ENCODE measurements around the gene CARD9. TPM values are rescaled to one million over a fixed set of nuclear protein-coding genes. Genes with fewer than 3 reads are reported as not detected.

Gene CARD9
- total RNA-seq, 1 donor from 2014 or later: 1.6 TPM

DNA sequence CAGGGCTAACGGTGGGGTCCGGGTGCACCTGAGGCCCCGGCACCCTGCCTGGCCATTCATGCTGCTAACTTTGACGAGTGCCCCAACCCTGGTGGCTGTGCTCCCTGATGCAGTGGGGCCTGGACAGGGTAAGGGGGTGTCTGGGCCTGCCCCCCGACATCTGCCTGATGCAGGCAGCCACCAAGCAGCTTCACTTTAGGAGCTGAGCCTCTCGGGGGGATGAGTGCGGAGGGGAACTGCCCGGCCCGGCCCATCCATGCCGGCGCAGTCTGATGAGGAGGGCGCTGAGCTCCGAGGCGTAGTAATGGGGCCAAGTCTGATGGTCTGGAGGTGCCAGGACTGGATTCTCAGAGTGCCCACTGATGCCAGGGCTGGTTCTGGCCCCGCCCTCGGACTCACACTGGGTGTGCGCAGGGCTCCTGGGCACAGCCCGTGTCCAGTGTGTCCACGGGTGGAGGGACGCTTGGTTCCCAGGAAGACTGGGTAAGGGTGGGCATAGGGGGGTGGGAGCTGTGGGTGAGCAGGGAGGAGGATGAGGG, 26.5 kb downstream of the CARD9 start:
- no peak for DNase-seq (ENCODE audit: low spot score, unreplicated experiment)
- Mint-ChIP-seq H3K36me3 (ENCODE audit: insufficient read depth) (no peaks in the 10 kb centered on the region), H3K27ac (no peak overlapping the region), H3K4me3 (ENCODE audit: low read depth) (no peak overlapping the region), H3K4me1 (ENCODE audit: low read depth) (peaks cover 3% of the 10 kb centered on the region), H3K9me3 (ENCODE audit: low read depth) (no peaks in the 10 kb centered on the region), H3K27me3 (no peaks in the 10 kb centered on the region)
- TF ChIP-seq, protein P1, sequence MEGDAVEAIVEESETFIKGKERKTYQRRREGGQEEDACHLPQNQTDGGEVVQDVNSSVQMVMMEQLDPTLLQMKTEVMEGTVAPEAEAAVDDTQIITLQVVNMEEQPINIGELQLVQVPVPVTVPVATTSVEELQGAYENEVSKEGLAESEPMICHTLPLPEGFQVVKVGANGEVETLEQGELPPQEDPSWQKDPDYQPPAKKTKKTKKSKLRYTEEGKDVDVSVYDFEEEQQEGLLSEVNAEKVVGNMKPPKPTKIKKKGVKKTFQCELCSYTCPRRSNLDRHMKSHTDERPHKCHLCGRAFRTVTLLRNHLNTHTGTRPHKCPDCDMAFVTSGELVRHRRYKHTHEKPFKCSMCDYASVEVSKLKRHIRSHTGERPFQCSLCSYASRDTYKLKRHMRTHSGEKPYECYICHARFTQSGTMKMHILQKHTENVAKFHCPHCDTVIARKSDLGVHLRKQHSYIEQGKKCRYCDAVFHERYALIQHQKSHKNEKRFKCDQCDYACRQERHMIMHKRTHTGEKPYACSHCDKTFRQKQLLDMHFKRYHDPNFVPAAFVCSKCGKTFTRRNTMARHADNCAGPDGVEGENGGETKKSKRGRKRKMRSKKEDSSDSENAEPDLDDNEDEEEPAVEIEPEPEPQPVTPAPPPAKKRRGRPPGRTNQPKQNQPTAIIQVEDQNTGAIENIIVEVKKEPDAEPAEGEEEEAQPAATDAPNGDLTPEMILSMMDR (IDR thresholded peaks at IDR 0.05; ENCODE audit: unreplicated experiment): no peak

DNA sequence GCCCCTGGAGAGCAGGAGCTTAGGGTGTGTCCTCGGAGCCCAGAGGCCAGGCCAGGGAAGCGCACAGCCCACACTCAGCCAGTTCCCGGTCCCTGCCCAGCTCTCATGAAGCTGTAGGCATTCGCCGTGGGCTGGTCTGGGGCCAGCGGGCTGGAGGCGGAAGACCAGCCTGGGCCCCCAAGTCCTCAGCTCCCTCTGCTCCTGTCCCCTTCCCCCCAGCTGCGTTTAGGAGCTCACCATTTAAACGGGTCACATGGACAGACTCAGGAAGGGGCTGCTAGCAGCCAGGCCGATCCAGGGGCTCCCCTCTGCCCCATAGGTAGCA, 27.4 kb downstream of the CARD9 start:
- H3K36me3 Mint-ChIP-seq (ENCODE audit: insufficient read depth): no peaks in the 10 kb centered on the region
- H3K27me3 Mint-ChIP-seq: no peaks in the 10 kb centered on the region
- H3K4me1 Mint-ChIP-seq (ENCODE audit: low read depth): peaks cover 3% of the 10 kb centered on the region
- H3K27ac Mint-ChIP-seq: no peak overlapping the region
- TF ChIP-seq, protein P1 (IDR thresholded peaks at IDR 0.05; ENCODE audit: unreplicated experiment): no peak
- H3K4me3 Mint-ChIP-seq (ENCODE audit: low read depth): no peak overlapping the region
- no peaks in the 10 kb centered on the region for H3K9me3 Mint-ChIP-seq (ENCODE audit: low read depth)
- DNase-seq (ENCODE audit: low spot score, unreplicated experiment): no peak

DNA sequence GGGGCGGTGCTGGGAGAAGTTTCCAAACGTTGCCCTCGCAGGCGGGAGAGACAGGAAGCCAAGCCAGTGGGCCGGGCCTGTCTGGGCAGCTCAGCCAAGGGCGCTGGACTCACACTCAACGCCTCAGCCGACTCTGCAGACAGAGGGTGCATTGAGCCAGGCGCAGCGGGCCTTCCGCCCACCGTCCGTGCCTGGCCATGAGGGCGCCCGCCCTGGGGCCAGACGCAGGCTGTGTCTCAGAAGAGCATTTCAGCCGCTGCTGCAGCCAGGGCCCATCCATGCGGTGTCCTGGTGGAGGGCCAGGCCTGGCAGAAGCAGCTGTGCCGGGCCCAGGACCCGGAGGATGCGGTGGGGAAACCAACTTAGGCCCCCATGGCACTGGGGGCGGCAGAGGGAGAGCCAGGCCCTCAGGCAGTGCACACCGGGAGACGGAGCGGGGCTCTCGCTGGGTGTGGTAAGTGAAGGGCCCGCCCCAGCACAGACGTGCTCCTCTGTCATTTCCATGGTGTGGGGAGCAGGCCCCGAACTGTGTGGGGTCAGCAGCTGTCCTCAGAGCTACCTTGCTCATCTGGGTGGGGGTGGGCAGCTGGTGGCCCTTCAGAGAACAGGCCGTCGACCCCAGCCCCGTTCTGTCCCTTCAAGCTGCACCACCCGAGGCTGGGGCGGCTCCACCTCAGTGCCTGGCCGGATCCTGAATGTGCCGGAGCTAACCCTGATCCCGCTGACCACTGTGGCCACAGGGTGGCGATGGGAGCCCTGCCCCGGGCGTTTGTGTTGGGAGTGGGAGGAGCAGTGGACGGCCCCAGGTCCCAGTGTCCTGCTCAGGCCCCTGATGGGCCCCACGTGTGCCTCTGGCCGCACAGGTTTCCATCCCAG, 27.9 kb downstream of the CARD9 start:
- TF ChIP-seq, protein P1 (IDR thresholded peaks at IDR 0.05; ENCODE audit: unreplicated experiment): peak; percentile 53
- Mint-ChIP-seq H3K4me1 (ENCODE audit: low read depth) (peaks cover 3% of the 10 kb centered on the region), H3K36me3 (ENCODE audit: insufficient read depth) (no peaks in the 10 kb centered on the region), H3K27me3 (no peaks in the 10 kb centered on the region), H3K27ac (peak overlapping the region; percentile 71), H3K9me3 (ENCODE audit: low read depth) (no peaks in the 10 kb centered on the region), H3K4me3 (ENCODE audit: low read depth) (no peak overlapping the region)
- peak; percentile 50 for DNase-seq (ENCODE audit: low spot score, unreplicated experiment)

GRCh38 chr9:136344544-136345280, 28.8 kb downstream of the CARD9 start:
- TF ChIP-seq, protein P1 (IDR thresholded peaks at IDR 0.05; ENCODE audit: unreplicated experiment): no peak
- H3K27me3 Mint-ChIP-seq: no peaks in the 10 kb centered on the region
- H3K36me3 Mint-ChIP-seq (ENCODE audit: insufficient read depth): peaks cover 1% of the 10 kb centered on the region
- DNase-seq (ENCODE audit: low spot score, unreplicated experiment): no peak
- peak overlapping the region; percentile 71 for H3K27ac Mint-ChIP-seq
- H3K4me3 Mint-ChIP-seq (ENCODE audit: low read depth): no peak overlapping the region
- peaks cover 3% of the 10 kb centered on the region for H3K4me1 Mint-ChIP-seq (ENCODE audit: low read depth)
- no peaks in the 10 kb centered on the region for H3K9me3 Mint-ChIP-seq (ENCODE audit: low read depth)

GRCh38 chr9:136343884-136344269, 29.6 kb downstream of the CARD9 start:
- Mint-ChIP-seq H3K27ac (peak overlapping the region; percentile 20), H3K36me3 (ENCODE audit: insufficient read depth) (peaks cover 3% of the 10 kb centered on the region)
- TF ChIP-seq, protein P1 (IDR thresholded peaks at IDR 0.05; ENCODE audit: unreplicated experiment): no peak

More at GRCh38 chr9:136343884-136344269, 29.6 kb downstream of the CARD9 start:
- Mint-ChIP-seq H3K4me1 (ENCODE audit: low read depth) (peaks cover 3% of the 10 kb centered on the region), H3K27me3 (no peaks in the 10 kb centered on the region), H3K9me3 (ENCODE audit: low read depth) (no peaks in the 10 kb centered on the region), H3K4me3 (ENCODE audit: low read depth) (no peak overlapping the region)
- DNase-seq (ENCODE audit: low spot score, unreplicated experiment): no peak

All from progenitor cell of endocrine pancreas (in vitro differentiated cells).